Activated CD4-positive, alpha-beta T cell treated with anti-CD3 and anti-CD28 coated beads, Interleukin-2, Interleukin-4, amounts not matched to agents 100 ng/mL and 50 ng/mL, durations not matched to agents 16 hours and 8 hours (primary cell): ENCODE measurements around the gene CPVL.

Experiments
- DNase-seq: peaks from one replicate; pipeline ENCODE4 v3.0.0-alpha.2; 2020; ENCODE audit warnings: low spot score

The CPVL gene

GRCh38 chr7:29154076-29154475 is 7.7 kb upstream of the CPVL start:
- no peak for DNase-seq

- DNase-seq = no peak
These were observed 4.5 kb upstream of the CPVL start for GRCh38 chr7:29150856-29151255.

- DNase-seq = no peak
These were observed 2.7 kb upstream of the CPVL start for GRCh38 chr7:29149036-29149435.

- DNase-seq = no peak
These were observed 1.5 kb upstream of the CPVL start for GRCh38 chr7:29147821-29148220.

- DNase-seq = no peak
These were observed 712 bp upstream of the CPVL start for GRCh38 chr7:29146888-29147609.

GRCh38 chr7:29145553-29146056 is 732 bp downstream of the CPVL start:
- DNase-seq = no peak

GRCh38 chr7:29143751-29144150 is 2.6 kb downstream of the CPVL start:
- DNase-seq = peak; percentile 34

- DNase-seq = no peak
These were observed 4.2 kb downstream of the CPVL start for GRCh38 chr7:29142021-29142727.

GRCh38 chr7:29140873-29141468 is 5.4 kb downstream of the CPVL start:
- DNase-seq = no peak

- DNase-seq = no peak
These were observed 6.5 kb downstream of the CPVL start for GRCh38 chr7:29139796-29140195.

- no peak for DNase-seq
These were observed 7.1 kb downstream of the CPVL start for GRCh38 chr7:29139191-29139590.

- DNase-seq = no peak
These were observed 7.7 kb downstream of the CPVL start for GRCh38 chr7:29138588-29138987.

GRCh38 chr7:29135846-29136245 is 10.5 kb downstream of the CPVL start:
- no peak for DNase-seq

- no peak for DNase-seq
These were observed 13.4 kb downstream of the CPVL start for GRCh38 chr7:29132980-29133379.

GRCh38 chr7:29131678-29132077 is 14.7 kb downstream of the CPVL start:
- no peak for DNase-seq

GRCh38 chr7:29130096-29130495 is 16.2 kb downstream of the CPVL start:
- no peak for DNase-seq

- no peak for DNase-seq
These were observed 18.8 kb downstream of the CPVL start for GRCh38 chr7:29127527-29127926.

GRCh38 chr7:29126804-29127203 is 19.5 kb downstream of the CPVL start:
- DNase-seq = no peak

- no peak for DNase-seq
These were observed 22.6 kb downstream of the CPVL start for GRCh38 chr7:29123626-29124190.

GRCh38 chr7:29122759-29123158 is 23.6 kb downstream of the CPVL start:
- DNase-seq = no peak

- no peak for DNase-seq
These were observed 24.3 kb downstream of the CPVL start for GRCh38 chr7:29122081-29122480.

- no peak for DNase-seq
These were observed 25.4 kb downstream of the CPVL start for GRCh38 chr7:29120955-29121354.

GRCh38 chr7:29119538-29119937 is 26.8 kb downstream of the CPVL start:
- no peak for DNase-seq
